ENCODE measurements around the gene PPP3CA. TPM values are rescaled to one million over a fixed set of nuclear protein-coding genes. Genes with fewer than 3 reads are reported as not detected.

Gene PPP3CA
- total and polyA plus RNA-seq, 2 of the 13 experiments (the other 11 are each of a cell fraction or from before 2014, with no cell fraction given) = 4.8 to 13.2 TPM

DNA sequence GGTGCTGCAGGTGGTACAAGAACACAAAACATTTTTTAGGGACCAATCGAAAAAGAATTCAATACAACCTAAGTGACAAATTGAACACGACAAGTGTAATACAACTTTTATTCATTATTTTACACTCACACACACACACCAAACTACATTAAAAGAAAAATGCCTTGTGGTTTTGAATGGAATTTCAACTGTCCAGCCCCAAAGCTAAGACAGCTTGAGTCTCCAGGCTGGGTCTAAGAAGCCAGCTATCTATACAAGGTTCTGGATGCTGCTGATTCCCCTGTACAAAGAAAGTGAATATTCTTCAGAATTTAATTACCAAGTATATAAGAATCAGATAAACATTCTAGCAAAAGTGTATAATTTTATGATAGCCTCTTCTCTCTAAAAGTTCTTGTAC lies 118.2 kb downstream of the PPP3CA start:
- no peaks in the 10 kb centered on the region for H3K27me3 ChIP-seq (ENCODE audit: control insufficient read depth in 1 of 2, insufficient read depth in 2 of 2, low read length in 2 of 2)
- in situ Hi-C loops (cut with HindIII; ENCODE audit: extremely low pct_ligation_motif_present, low pct_unique_long_range_greater_than_20kb) = no loop called here
- no peak overlapping the region for H3K4me2 ChIP-seq (ENCODE audit: low read depth, low read length)
- intact Hi-C loops (cut with micrococcal nuclease; ENCODE audit: unreplicated experiment) = no loop called here
- TF ChIP-seq ONECUT2 (CRISPR knock-in tag; IDR thresholded peaks at IDR 0.05) (no peak), MED13 (CRISPR knock-in tag; IDR thresholded peaks at IDR 0.05) (no peak), JARID2 (CRISPR knock-in tag; IDR thresholded peaks at IDR 0.05; ENCODE audit: insufficient replicate concordance) (no peak), ATAD3A (CRISPR knock-in tag; IDR thresholded peaks at IDR 0.05) (no peak), RBFOX2 (IDR thresholded peaks at IDR 0.05; ENCODE audit: low read depth, low read length) (no peak), ZNF138 (CRISPR knock-in tag; IDR thresholded peaks at IDR 0.05; ENCODE audit: low read depth) (no peak), ZNF232 (CRISPR knock-in tag; IDR thresholded peaks at IDR 0.05; ENCODE audit: borderline replicate concordance) (no peak), ZFP36L2 (CRISPR knock-in tag; IDR thresholded peaks at IDR 0.05) (no peak), ZNF12 (CRISPR knock-in tag; IDR thresholded peaks at IDR 0.05) (no peak), ATF7 (IDR thresholded peaks at IDR 0.05) (no peak), ATF7 (CRISPR knock-in tag; IDR thresholded peaks at IDR 0.05) (no peak), REXO4 (CRISPR knock-in tag; IDR thresholded peaks at IDR 0.05; ENCODE audit: borderline replicate concordance) (no peak)
- TF ChIP-seq, protein P1, sequence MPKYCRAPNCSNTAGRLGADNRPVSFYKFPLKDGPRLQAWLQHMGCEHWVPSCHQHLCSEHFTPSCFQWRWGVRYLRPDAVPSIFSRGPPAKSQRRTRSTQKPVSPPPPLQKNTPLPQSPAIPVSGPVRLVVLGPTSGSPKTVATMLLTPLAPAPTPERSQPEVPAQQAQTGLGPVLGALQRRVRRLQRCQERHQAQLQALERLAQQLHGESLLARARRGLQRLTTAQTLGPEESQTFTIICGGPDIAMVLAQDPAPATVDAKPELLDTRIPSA (CRISPR knock-in tag; IDR thresholded peaks at IDR 0.05; ENCODE audit: borderline replicate concordance) = no peak
- TF ChIP-seq, protein P2, sequence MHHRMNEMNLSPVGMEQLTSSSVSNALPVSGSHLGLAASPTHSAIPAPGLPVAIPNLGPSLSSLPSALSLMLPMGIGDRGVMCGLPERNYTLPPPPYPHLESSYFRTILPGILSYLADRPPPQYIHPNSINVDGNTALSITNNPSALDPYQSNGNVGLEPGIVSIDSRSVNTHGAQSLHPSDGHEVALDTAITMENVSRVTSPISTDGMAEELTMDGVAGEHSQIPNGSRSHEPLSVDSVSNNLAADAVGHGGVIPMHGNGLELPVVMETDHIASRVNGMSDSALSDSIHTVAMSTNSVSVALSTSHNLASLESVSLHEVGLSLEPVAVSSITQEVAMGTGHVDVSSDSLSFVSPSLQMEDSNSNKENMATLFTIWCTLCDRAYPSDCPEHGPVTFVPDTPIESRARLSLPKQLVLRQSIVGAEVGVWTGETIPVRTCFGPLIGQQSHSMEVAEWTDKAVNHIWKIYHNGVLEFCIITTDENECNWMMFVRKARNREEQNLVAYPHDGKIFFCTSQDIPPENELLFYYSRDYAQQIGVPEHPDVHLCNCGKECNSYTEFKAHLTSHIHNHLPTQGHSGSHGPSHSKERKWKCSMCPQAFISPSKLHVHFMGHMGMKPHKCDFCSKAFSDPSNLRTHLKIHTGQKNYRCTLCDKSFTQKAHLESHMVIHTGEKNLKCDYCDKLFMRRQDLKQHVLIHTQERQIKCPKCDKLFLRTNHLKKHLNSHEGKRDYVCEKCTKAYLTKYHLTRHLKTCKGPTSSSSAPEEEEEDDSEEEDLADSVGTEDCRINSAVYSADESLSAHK (CRISPR knock-in tag; IDR thresholded peaks at IDR 0.05; ENCODE audit: borderline replicate concordance) = no peak
- no peak overlapping the region for H2AFZ ChIP-seq (ENCODE audit: low read length)
- no peak overlapping the region for H3K27ac ChIP-seq (ENCODE audit: extremely low read length, insufficient read depth, low read length)
- no peak for DNase-seq (ENCODE audit: low spot score)
- H3K9ac ChIP-seq (ENCODE audit: insufficient read depth, low read depth, low read length) = no peak overlapping the region
- FAIRE-seq = no peak
- ChIA-PET CTCF (ENCODE audit: low intra/inter-chr PET ratio, low total read pairs) (no interaction called here), POLR2A (no interaction called here)
- BruUV-seq (replicated peaks) = no TSS peak
- H3K4me3 ChIP-seq (replicated peaks in 1 of 3; ENCODE audit: insufficient read depth in 1 of 3, low read depth in 2 of 3, low read length in 3 of 3) = no peak overlapping the region
- no peak for ATAC-seq
- no peaks in the 10 kb centered on the region for H4K20me1 ChIP-seq (ENCODE audit: insufficient read depth, low read length)
- 69% methylated on average over 2 of the region's 2 CpGs for WGBS (ENCODE audit: low lambda C conversion rate)
- no peaks in the 10 kb centered on the region for H3K9me3 ChIP-seq (ENCODE audit: low read length)
- H3K4me1 ChIP-seq (ENCODE audit: insufficient read depth, low read length) = no peaks in the 10 kb centered on the region
- peaks cover 2% of the 10 kb centered on the region for H3K79me2 ChIP-seq (ENCODE audit: insufficient read depth, low read length)
- no peaks in the 10 kb centered on the region for H3K36me3 ChIP-seq (replicated peaks in 1 of 2; ENCODE audit: control insufficient read depth in 1 of 2, insufficient read depth in 2 of 2, low read length in 2 of 2)
